ENCODE data around the gene RASGRP1. TPM values are rescaled to one million over a fixed set of nuclear protein-coding genes. Genes with fewer than 3 reads are reported as not detected.
A peak's percentile ranks its signal among the peaks of the same experiment; 100 is the strongest.

The RASGRP1 gene
- total and polyA plus RNA-seq, 10 of the 15 experiments (the other 5 are each of a cell fraction or from before 2014, with no cell fraction given), result 5.6 to 234 (median 20.9) TPM

- TF ChIP-seq PKNOX1 (IDR thresholded peaks at IDR 0.05) (no peak), STAT3 (IDR thresholded peaks at IDR 0.05; ENCODE audit: low read depth, low read length) (no peak), CBX3 (IDR thresholded peaks at IDR 0.05; ENCODE audit: borderline replicate concordance, low read depth) (no peak), E2F4 (IDR thresholded peaks at IDR 0.05; ENCODE audit: low read depth, low read length) (no peak), NKRF (conservative IDR thresholded peaks at IDR 0.05) (peak; percentile 79), RFX5 (IDR thresholded peaks at IDR 0.05; ENCODE audit: low read depth, low read length) (no peak; the same call in 1 of the 2 replicates), HDAC2 (IDR thresholded peaks at IDR 0.05) (peak; percentile 89; the same call in 1 of the 2 replicates), CEBPZ (IDR thresholded peaks at IDR 0.05; ENCODE audit: low read depth, low read length) (no peak), ZBTB33 (IDR thresholded peaks at IDR 0.05) (no peak), SRF (IDR thresholded peaks at IDR 0.05; ENCODE audit: low read depth in 2 of 2, low read length in 2 of 2) (peak; percentile 59 to 88), HDAC6 (IDR thresholded peaks at IDR 0.05; ENCODE audit: unreplicated experiment) (no peak), MLLT1 (IDR thresholded peaks at IDR 0.05) (peak; percentile 72), EZH2 (IDR thresholded peaks at IDR 0.05; ENCODE audit: borderline replicate concordance, control insufficient read depth, low read depth, low read length) (no peak), RELB (IDR thresholded peaks at IDR 0.05; ENCODE audit: low read depth) (peak; percentile 97), GABPA (IDR thresholded peaks at IDR 0.05; ENCODE audit: low read depth) (peak; percentile 94)
Observed at GRCh38 chr15:38453971-38454695, 110.5 kb downstream of the RASGRP1 start, which contains the start of gene FAM98B (continued).

Measured in GM12878 (cell line).